Activated CD4-positive, alpha-beta T cell treated with anti-CD3 and anti-CD28 coated beads for 36 hours (primary cell): ENCODE data around the gene SMC1A. TPM values are rescaled to one million over a fixed set of nuclear protein-coding genes. Genes with fewer than 3 reads are reported as not detected.
"Not testable (repeated sequence)": the region's sequence is repeated elsewhere in the genome, so short reads cannot be mapped to it uniquely, and the experiment has no call there.

ENCODE experiments used
- ATAC-seq: fragments of 200-7000 bp; cut with Tn5 transposase; one replicate; pipeline ENCODE4 v1.10.0; 2021; ENCODE audit warnings: mild to moderate bottlenecking, moderate library complexity
- CTCF ChIA-PET: fragments of 350-600 bp; sonication (Branson Sonifier 250); formaldehyde crosslinking; loops from one replicate; lab custom pipeline; 2021; ENCODE audit warnings: antibody characterized with exemption; lab: Charles Lee
- POLR2A ChIA-PET: fragments of 350-600 bp; sonication (Branson Sonifier 250); formaldehyde crosslinking; loops from one replicate; lab custom pipeline; 2021; ENCODE audit warnings: antibody characterized with exemption, inconsistent platforms; lab: Charles Lee
- DNase-seq: peaks from one replicate; pipeline ENCODE4 v3.0.0-alpha.2; 2020
- H3K27ac Mint-ChIP-seq: one replicate; pipeline ENCODE4 v1.8.0; 2021; ENCODE audit warnings: mixed read lengths
- H3K27me3 Mint-ChIP-seq: one replicate; pipeline ENCODE4 v1.8.0; 2021; ENCODE audit warnings: mixed read lengths
- H3K36me3 Mint-ChIP-seq: one replicate; pipeline ENCODE4 v1.8.0; 2021; ENCODE audit warnings: low read depth, mixed read lengths
- H3K4me1 Mint-ChIP-seq: one replicate; pipeline ENCODE4 v1.8.0; 2021; ENCODE audit warnings: mixed read lengths
- H3K4me3 Mint-ChIP-seq: one replicate; pipeline ENCODE4 v1.8.0; 2021; ENCODE audit warnings: mild to moderate bottlenecking, moderate library complexity, mixed read lengths
- H3K9me3 Mint-ChIP-seq: one replicate; pipeline ENCODE4 v1.8.0; 2021; ENCODE audit warnings: low read depth, mixed read lengths
- intact Hi-C, 2 experiments: fragments of 100-400 bp; cut with DNase I in 1 of 2; cut with micrococcal nuclease in 1 of 2; formaldehyde crosslinking; loops; one replicate each; pipeline versions ENCODE4 v1.14.2 to v1.15.1; 2022 to 2024; cut with DNase I, micrococcal nuclease
- total RNA-seq, 2 experiments: library from RNA; stranded (reverse); gene quantifications; one replicate each; pipeline ENCODE4 v1.2.3, GENCODE V29; 2021

The SMC1A gene
- total RNA-seq, 2 experiments from 2014 or later, result 155 to 190 TPM

GRCh38 chrX:53422861-53423306 is 430 bp upstream of the SMC1A start, which contains the start of gene RIBC1:
Gene RIBC1 (plus strand): TSS chrX:53422873. CDS start chrX:53426277, 3,404 bp downstream.
- no peak for DNase-seq
- H3K27me3 Mint-ChIP-seq, result no peaks in the 10 kb centered on the region
- CTCF ChIA-PET, result interaction anchor here (0.7 to 2.0 kb wide), 8 partner anchors 10 to 219 kb away, joined by 3 to 13 read pairs (median 3); partner anchors contain the start of gene HSD17B10
- H3K9me3 Mint-ChIP-seq, result no peaks in the 10 kb centered on the region
- H3K4me3 Mint-ChIP-seq, result peak within 1 kb of the TSS; percentile 94
- peak within 1 kb of the TSS; percentile 97 for H3K27ac Mint-ChIP-seq
- peaks cover 23% of the 10 kb centered on the region for H3K4me1 Mint-ChIP-seq
- peaks cover 22% of the 10 kb centered on the region for H3K36me3 Mint-ChIP-seq
- no peak for ATAC-seq
- POLR2A ChIA-PET, result interaction anchor here (0.6 to 0.9 kb wide), 7 partner anchors 8 to 934 kb away, joined by 3 to 5 read pairs (median 3); no protein-coding TSS in a partner anchor
- intact Hi-C loops, result loop anchor here (1.0 to 5.0 kb wide), 10 partner anchors 11 to 1019 kb away; partner anchors contain the start of genes HSD17B10 (in 2 of the 2), PHF8 (in 2 of the 2), TSPYL2 (in 2 of the 2) and FAM120C (in 1 of the 2)

- no peaks in the 10 kb centered on the region for H3K27me3 Mint-ChIP-seq
- CTCF ChIA-PET, result interaction anchor here (0.7 to 1.4 kb wide), 5 partner anchors 9 to 761 kb away, joined by 3 to 7 read pairs (median 3); no protein-coding TSS in a partner anchor
- peak overlapping the region; percentile 94 for H3K4me3 Mint-ChIP-seq
- DNase-seq (no peak), ATAC-seq (peak; percentile 22)
- peak overlapping the region; percentile 97 for H3K27ac Mint-ChIP-seq
- H3K9me3 Mint-ChIP-seq, result no peaks in the 10 kb centered on the region
- intact Hi-C loops, result loop anchor here (1.0 to 5.0 kb wide), 10 partner anchors 13 to 1021 kb away; partner anchors contain the start of genes HSD17B10 (in 2 of the 2), PHF8 (in 2 of the 2), TSPYL2 (in 2 of the 2) and FAM120C (in 1 of the 2)
- POLR2A ChIA-PET, result interaction anchor here (0.6 to 1.3 kb wide), 4 partner anchors 10 to 340 kb away, joined by 3 to 9 read pairs (median 4); no protein-coding TSS in a partner anchor
- peaks cover 26% of the 10 kb centered on the region for H3K36me3 Mint-ChIP-seq
- H3K4me1 Mint-ChIP-seq, result peaks cover 27% of the 10 kb centered on the region
Observed at GRCh38 chrX:53421772-53422085, 725 bp downstream of the SMC1A start.

DNA sequence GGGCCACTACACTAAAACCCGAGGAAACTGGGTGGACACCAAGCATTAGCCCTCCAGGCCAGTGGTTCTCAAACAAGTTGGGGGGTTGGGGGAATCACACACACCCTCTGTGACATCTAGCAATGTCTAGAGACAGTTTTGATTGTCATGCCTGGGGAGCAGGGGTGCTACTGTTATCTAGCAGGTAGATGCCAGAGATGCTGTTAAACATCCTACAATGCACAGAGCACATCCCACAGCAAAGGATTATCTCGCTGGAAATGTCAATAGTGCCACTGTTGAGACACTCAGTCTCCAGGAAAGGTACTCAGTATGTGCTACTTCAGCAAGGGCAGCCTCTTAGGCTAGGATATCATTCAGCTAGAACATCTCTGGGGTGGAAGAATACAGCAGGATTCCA is 1.3 kb downstream of the SMC1A start:
- Mint-ChIP-seq H3K36me3 (peaks cover 26% of the 10 kb centered on the region), H3K27me3 (no peaks in the 10 kb centered on the region), H3K9me3 (no peaks in the 10 kb centered on the region), H3K4me1 (peaks cover 27% of the 10 kb centered on the region), H3K27ac (peak overlapping the region; percentile 97), H3K4me3 (peak overlapping the region; percentile 94)
- no peak for ATAC-seq
- intact Hi-C loops, result loop anchor here (5.0 kb wide), 4 partner anchors 339 to 1021 kb away; partner anchors contain the start of genes FAM120C (in 1 of the 2), PHF8 (in 1 of the 2), TSPYL2 (in 1 of the 2) and TSR2 (in 1 of the 2)
- POLR2A ChIA-PET, result interaction anchor here (1.3 kb wide), 1 partner anchor 9 kb away, joined by 5 read pairs; no protein-coding TSS in a partner anchor
- CTCF ChIA-PET, result no interaction called here
- no peak for DNase-seq

DNA sequence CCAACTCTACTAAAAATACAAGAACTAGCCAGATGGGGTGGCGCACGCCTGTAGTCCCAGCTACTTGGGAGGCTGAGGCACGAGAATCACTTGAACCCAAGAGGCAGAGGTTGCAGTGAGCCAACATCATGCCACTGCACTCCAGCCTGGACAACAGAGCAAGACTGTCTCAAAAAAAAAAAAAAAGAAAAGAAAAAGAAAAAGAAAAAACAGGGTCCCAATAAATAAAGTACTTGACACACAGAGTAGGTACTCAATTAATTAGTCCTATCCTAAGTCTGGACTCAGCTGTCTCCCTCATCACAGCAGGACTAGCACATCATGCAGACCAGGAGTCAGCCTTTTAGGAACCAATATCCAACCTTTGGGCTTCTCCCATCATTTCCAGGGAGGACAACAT is 2.1 kb downstream of the SMC1A start:
- CTCF ChIA-PET, result interaction anchor here (0.6 to 0.9 kb wide), 2 partner anchors 25 to 137 kb away, joined by 3 read pairs; no protein-coding TSS in a partner anchor
- POLR2A ChIA-PET, DNase-seq, H3K27ac Mint-ChIP-seq, H3K27me3 Mint-ChIP-seq, H3K9me3 Mint-ChIP-seq, ATAC-seq: not testable (repeated sequence)
- H3K4me1 Mint-ChIP-seq, result peaks cover 27% of the 10 kb centered on the region
- H3K4me3 Mint-ChIP-seq, result peak overlapping the region; percentile 94
- H3K36me3 Mint-ChIP-seq, result peaks cover 25% of the 10 kb centered on the region
- intact Hi-C loops, result loop anchor here (5.0 kb wide), 4 partner anchors 338 to 1022 kb away; partner anchors contain the start of genes FAM120C (in 1 of the 2), PHF8 (in 1 of the 2), TSPYL2 (in 1 of the 2) and TSR2 (in 1 of the 2)

- no peaks in the 10 kb centered on the region for H3K27me3 Mint-ChIP-seq
- H3K36me3 Mint-ChIP-seq, result peaks cover 40% of the 10 kb centered on the region
- CTCF ChIA-PET, result interaction anchor here (1.0 kb wide), 1 partner anchor 10 kb away, joined by 3 read pairs; the partner anchor contains the start of genes RIBC1 and SMC1A
- no peak overlapping the region for H3K27ac Mint-ChIP-seq
- POLR2A ChIA-PET, result interaction anchor here (1.4 kb wide), 1 partner anchor 9 kb away, joined by 5 read pairs; the partner anchor contains the start of gene SMC1A
- intact Hi-C loops, result no loop called here
- peaks cover under 1% of the 10 kb centered on the region for H3K4me1 Mint-ChIP-seq
- no peak overlapping the region for H3K4me3 Mint-ChIP-seq
- H3K9me3 Mint-ChIP-seq, result no peaks in the 10 kb centered on the region
- no peak for ATAC-seq
- no peak for DNase-seq
Observed at GRCh38 chrX:53412446-53412845, 10.0 kb downstream of the SMC1A start.

DNA sequence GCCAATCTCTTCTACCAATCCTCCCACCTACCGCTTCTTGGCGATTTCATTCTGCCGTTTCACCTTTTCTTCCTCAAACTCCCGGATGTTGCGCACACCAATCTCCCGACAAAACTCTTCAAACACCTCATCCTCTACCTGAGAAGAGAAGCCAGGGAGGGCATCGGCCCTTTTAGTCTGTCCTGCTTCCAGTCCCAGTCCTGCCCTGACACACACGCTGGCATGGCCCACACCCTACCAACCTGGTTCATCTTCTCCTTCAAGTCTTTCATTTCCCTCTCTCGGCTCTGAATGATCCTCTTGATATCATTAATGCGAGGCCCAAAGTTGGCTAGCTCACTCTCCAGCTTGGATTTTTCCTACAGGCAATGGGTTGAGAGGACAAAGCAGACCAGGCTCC is 18.9 kb downstream of the SMC1A start:
- H3K27ac Mint-ChIP-seq, result no peak overlapping the region
- no peak overlapping the region for H3K4me3 Mint-ChIP-seq
- ChIA-PET POLR2A (interaction anchor here (0.6 to 0.8 kb wide), 3 partner anchors 12 to 169 kb away, joined by 3 to 4 read pairs (median 4); partner anchors contain the start of gene RIBC1), CTCF (no interaction called here)
- no peaks in the 10 kb centered on the region for H3K9me3 Mint-ChIP-seq
- no peaks in the 10 kb centered on the region for H3K4me1 Mint-ChIP-seq
- peaks cover 44% of the 10 kb centered on the region for H3K36me3 Mint-ChIP-seq
- no peak for ATAC-seq
- no peak for DNase-seq
- no peaks in the 10 kb centered on the region for H3K27me3 Mint-ChIP-seq
- intact Hi-C loops, result loop anchor here in 1 of 2 experiments (10.0 kb wide), 2 partner anchors 181 to 189 kb away; no protein-coding TSS in a partner anchor

DNA sequence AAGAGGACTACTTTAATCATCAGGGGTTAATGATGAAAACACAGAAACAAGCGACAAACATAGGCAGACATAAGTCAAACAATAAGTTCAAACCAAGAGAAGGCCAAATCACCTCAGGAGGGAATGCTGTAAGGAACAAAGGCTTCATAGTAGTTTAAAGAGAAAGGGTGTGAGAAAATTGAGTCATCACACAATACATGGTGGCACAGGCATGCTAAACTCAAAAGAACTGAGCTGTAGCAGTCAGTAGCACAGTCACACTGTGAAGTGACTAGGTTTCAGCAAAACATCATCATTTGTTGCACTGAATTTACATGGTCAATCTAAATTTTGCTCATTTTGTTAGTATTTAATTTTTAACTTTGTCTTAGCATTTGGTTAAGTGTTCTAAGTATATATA is 24.2 kb downstream of the SMC1A start:
- Mint-ChIP-seq H3K4me1 (no peaks in the 10 kb centered on the region), H3K27ac (peak overlapping the region; percentile 37), H3K27me3 (no peaks in the 10 kb centered on the region), H3K36me3 (peaks cover 41% of the 10 kb centered on the region), H3K9me3 (no peaks in the 10 kb centered on the region), H3K4me3 (no peak overlapping the region)
- POLR2A ChIA-PET, result no interaction called here
- CTCF ChIA-PET, result interaction anchor here (1.3 kb wide), 1 partner anchor 114 kb away, joined by 3 read pairs; no protein-coding TSS in a partner anchor
- peak; percentile 68 for ATAC-seq
- DNase-seq, result no peak
- intact Hi-C loops, result no loop called here

DNA sequence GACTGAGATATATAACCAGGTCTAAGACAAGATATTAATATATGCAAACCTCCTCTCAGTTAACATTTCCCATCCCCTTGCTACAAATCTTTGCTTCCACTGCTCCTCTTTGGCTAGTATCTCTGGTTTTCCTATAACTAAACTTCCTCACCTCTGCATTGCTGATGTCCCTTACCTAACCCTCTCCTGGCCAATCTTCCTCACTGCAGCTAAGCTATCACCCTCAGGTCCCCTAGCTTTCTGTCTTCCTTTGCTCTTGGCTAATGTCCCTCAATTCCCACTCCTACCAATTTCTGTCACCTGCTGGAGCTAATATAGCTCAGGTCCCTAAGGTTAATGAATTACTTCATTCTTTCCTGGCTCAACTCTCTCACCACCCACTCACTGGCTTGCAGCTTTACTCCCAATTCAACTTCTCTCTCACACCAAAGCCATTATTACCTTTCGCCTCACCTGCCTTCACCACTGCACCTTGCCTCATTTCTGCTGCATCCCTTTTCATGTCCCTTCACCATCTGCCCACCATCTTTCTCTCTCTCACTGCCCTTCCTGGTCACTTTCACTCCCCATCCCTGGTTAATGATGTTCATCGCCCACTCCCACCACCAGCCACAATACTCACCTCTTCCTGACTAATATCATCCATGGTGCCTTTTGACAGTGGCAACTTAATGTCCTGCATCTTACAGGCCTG is 26.7 kb downstream of the SMC1A start:
- ChIA-PET POLR2A (no interaction called here), CTCF (interaction anchor here (0.7 kb wide), 1 partner anchor 79 kb away, joined by 5 read pairs; no protein-coding TSS in a partner anchor)
- intact Hi-C loops, result no loop called here
- H3K4me3 Mint-ChIP-seq, result no peak overlapping the region
- ATAC-seq (no peak), DNase-seq (no peak)
- peaks cover 30% of the 10 kb centered on the region for H3K36me3 Mint-ChIP-seq
- H3K4me1 Mint-ChIP-seq, result no peaks in the 10 kb centered on the region
- peak overlapping the region; percentile 1 for H3K27ac Mint-ChIP-seq
- no peaks in the 10 kb centered on the region for H3K27me3 Mint-ChIP-seq
- no peaks in the 10 kb centered on the region for H3K9me3 Mint-ChIP-seq

DNA sequence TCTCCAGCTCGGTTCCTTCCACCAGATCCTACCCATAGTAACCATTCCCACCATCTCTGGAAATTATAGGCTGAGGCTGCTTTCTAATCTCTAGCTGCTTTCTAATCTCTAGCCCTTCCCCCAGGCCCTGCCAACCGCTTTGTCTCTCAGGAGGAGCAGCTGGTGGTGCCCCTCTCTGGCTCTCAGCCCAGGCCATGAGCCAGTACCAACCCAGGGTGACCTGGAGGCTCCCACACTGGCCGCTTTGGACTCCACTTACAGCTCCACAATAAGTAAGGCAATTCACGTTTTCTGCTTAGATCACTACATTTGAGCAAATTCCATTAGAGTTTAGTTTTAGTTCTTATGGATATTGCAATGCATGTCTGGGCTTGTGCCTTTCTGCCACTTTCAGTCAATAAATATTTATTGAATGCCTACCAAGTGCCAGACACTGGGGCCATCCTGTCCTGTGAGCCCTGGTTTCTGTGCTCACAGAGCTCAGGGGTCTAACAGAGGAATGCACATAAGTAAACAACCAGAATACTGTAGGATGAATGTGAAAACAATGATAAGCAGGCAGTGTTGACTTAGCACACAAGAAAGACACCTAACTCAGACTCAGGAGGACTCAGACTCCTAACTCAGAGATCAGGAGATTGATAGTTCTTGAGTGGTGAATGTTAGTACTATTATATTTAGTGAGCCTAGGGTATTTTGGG is 38.9 kb downstream of the SMC1A start:
- H3K27ac Mint-ChIP-seq, result peak overlapping the region; percentile 42
- ChIA-PET POLR2A (interaction anchor here (0.6 kb wide), 2 partner anchors 10 to 16 kb away, joined by 3 to 5 read pairs; no protein-coding TSS in a partner anchor), CTCF (interaction anchor here (1.8 kb wide), 1 partner anchor 70 kb away, joined by 4 read pairs; no protein-coding TSS in a partner anchor)
- H3K36me3 Mint-ChIP-seq, result peaks cover 42% of the 10 kb centered on the region
- intact Hi-C loops, result no loop called here
- no peak for ATAC-seq
- H3K9me3 Mint-ChIP-seq, result no peaks in the 10 kb centered on the region
- no peaks in the 10 kb centered on the region for H3K4me1 Mint-ChIP-seq
- no peaks in the 10 kb centered on the region for H3K27me3 Mint-ChIP-seq
- H3K4me3 Mint-ChIP-seq, result no peak overlapping the region
- no peak for DNase-seq

GRCh38 chrX:53379747-53380146 is 42.7 kb downstream of the SMC1A start:
- intact Hi-C loops, result no loop called here
- peaks cover 43% of the 10 kb centered on the region for H3K36me3 Mint-ChIP-seq
- H3K4me3 Mint-ChIP-seq, result no peak overlapping the region
- ChIA-PET POLR2A (no interaction called here), CTCF (no interaction called here)
- H3K27ac Mint-ChIP-seq, result no peak overlapping the region
- ATAC-seq, result no peak
- no peak for DNase-seq
- no peaks in the 10 kb centered on the region for H3K9me3 Mint-ChIP-seq
- H3K4me1 Mint-ChIP-seq, result no peaks in the 10 kb centered on the region
- no peaks in the 10 kb centered on the region for H3K27me3 Mint-ChIP-seq
